ENCODE data around the gene ANKRD28. TPM values are rescaled to one million over a fixed set of nuclear protein-coding genes. Genes with fewer than 3 reads are reported as not detected.

ANKRD28 gene
- total and polyA plus RNA-seq, 3 experiments from 2014 or later: 11.2 to 41.5 (median 40.2) TPM

GRCh38 chr3:15812183-15812582 is 14.4 kb upstream of the ANKRD28 start:
- peaks cover 27 to 49% (median 49%) of the 10 kb centered on the region in 3 donors for H3K4me1 Mint-ChIP-seq
- H3K27ac Mint-ChIP-seq: no peak overlapping the region
- H3K4me3 ChIP-seq (ENCODE audit: low read length): no peak overlapping the region
- H3K4me1 ChIP-seq (ENCODE audit: insufficient read depth, low read length): peaks cover 10% of the 10 kb centered on the region
- H3K36me3 Mint-ChIP-seq: peaks cover 0 to 2% (median 1%) of the 10 kb centered on the region in 3 donors
- ChIA-PET CTCF (interaction anchor here (0.9 to 1.2 kb wide), 7 partner anchors 11 to 187 kb away, joined by 3 to 5 read pairs (median 4); no protein-coding TSS in a partner anchor), POLR2A (no interaction called here)
- H3K27ac ChIP-seq (ENCODE audit: low read depth, low read length): no peak overlapping the region
- no peaks in the 10 kb centered on the region for H3K27me3 ChIP-seq (ENCODE audit: insufficient read depth, low read length, poor library complexity, severe bottlenecking)
- no peak overlapping the region for H3K4me3 Mint-ChIP-seq
- no peaks in the 10 kb centered on the region for H3K27me3 Mint-ChIP-seq
- DNase-seq: peak in 1 of 5 donors; percentile 25
- no peaks in the 10 kb centered on the region for H3K9me3 Mint-ChIP-seq
- H3K36me3 ChIP-seq (ENCODE audit: insufficient read depth, low read length): no peaks in the 10 kb centered on the region
- no peaks in the 10 kb centered on the region for H3K9me3 ChIP-seq (ENCODE audit: low read length)

DNA sequence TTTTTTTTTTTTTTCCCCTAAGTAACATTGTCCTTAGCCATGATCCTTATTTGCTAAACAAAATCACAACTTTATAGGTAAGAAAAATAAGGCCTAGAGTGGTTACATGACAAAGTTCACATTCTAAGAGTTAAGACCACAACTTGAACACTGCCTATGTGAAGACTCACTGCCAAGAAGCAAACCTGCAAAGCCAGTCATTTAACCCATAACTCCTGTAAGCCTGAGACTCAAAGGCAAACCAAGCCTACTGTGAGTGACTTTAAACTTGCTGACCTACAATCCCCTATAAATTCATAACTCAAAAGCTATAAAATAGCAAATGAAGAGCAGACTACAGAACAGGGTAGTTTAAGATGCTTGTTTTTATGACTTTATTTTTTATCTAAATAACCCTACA is 12.9 kb upstream of the ANKRD28 start:
- peaks cover 18 to 47% (median 43%) of the 10 kb centered on the region in 3 donors for H3K4me1 Mint-ChIP-seq
- no peaks in the 10 kb centered on the region for H3K9me3 Mint-ChIP-seq
- CTCF ChIA-PET: interaction anchor here (1.4 kb wide), 1 partner anchor 13 kb away, joined by 5 read pairs; the partner anchor contains the start of gene ANKRD28
- Histone ChIP-seq H3K36me3 (ENCODE audit: insufficient read depth, low read length) (no peaks in the 10 kb centered on the region), H3K9me3 (ENCODE audit: low read length) (no peaks in the 10 kb centered on the region), H3K27me3 (ENCODE audit: insufficient read depth, low read length, poor library complexity, severe bottlenecking) (no peaks in the 10 kb centered on the region), H3K4me3 (ENCODE audit: low read length) (no peak overlapping the region), H3K27ac (ENCODE audit: low read depth, low read length) (no peak overlapping the region), H3K4me1 (ENCODE audit: insufficient read depth, low read length) (no peaks in the 10 kb centered on the region)
- H3K27me3 Mint-ChIP-seq: no peaks in the 10 kb centered on the region
- peaks cover 0 to 2% (median 1%) of the 10 kb centered on the region in 3 donors for H3K36me3 Mint-ChIP-seq
- no peak overlapping the region for H3K4me3 Mint-ChIP-seq
- DNase-seq: no peak
- H3K27ac Mint-ChIP-seq: peak overlapping the region in 3 of 8 donors; percentile 13 to 53 (median 15)
- POLR2A ChIA-PET: no interaction called here

- H3K27ac Mint-ChIP-seq: peak overlapping the region in 3 of 8 donors; percentile 2 to 30 (median 12)
- Histone ChIP-seq H3K4me1 (ENCODE audit: insufficient read depth, low read length) (no peaks in the 10 kb centered on the region), H3K9me3 (ENCODE audit: low read length) (no peaks in the 10 kb centered on the region), H3K27me3 (ENCODE audit: insufficient read depth, low read length, poor library complexity, severe bottlenecking) (no peaks in the 10 kb centered on the region), H3K4me3 (ENCODE audit: low read length) (no peak overlapping the region), H3K36me3 (ENCODE audit: insufficient read depth, low read length) (no peaks in the 10 kb centered on the region), H3K27ac (ENCODE audit: low read depth, low read length) (no peak overlapping the region)
- POLR2A ChIA-PET: no interaction called here
- peaks cover 26 to 58% (median 52%) of the 10 kb centered on the region in 3 donors for H3K4me1 Mint-ChIP-seq
- no peaks in the 10 kb centered on the region for H3K27me3 Mint-ChIP-seq
- H3K36me3 Mint-ChIP-seq: peaks cover 0 to 2% (median 1%) of the 10 kb centered on the region in 3 donors
- DNase-seq: no peak
- no peak overlapping the region for H3K4me3 Mint-ChIP-seq
- CTCF ChIA-PET: no interaction called here
- H3K9me3 Mint-ChIP-seq: no peaks in the 10 kb centered on the region
Observed at GRCh38 chr3:15809313-15809712, 11.5 kb upstream of the ANKRD28 start.

DNA sequence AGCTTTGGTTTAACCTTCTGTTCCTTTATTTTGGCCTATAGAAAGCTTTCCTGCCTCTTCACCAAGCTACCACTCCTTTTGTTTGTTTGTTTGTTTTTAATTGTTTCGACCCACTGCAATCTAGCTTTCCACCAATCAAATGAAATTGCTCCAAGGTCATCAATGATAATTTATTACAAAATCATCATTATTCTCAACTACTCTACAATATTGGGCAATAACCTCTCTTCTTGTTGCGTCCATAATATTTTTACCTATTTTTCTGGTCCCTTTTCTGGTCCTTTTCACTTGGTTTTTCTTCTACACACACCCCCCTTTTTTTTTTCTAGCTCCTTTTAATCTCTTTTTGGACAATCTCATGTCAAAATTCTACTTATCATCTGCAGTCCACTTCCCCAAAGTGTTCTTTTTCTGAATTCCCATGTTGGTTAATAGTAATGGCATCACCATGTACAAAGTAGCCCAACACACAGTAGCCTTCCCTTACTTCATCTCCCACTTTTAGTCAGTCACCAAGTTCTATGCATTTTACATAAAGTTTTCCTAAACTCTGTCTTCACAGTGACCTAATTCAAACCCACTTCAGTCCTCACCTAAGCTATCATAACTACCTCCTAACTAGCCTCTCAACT is 11.0 kb upstream of the ANKRD28 start:
- POLR2A ChIA-PET: interaction anchor here (0.6 kb wide), 2 partner anchors 11 to 1076 kb away, joined by 3 to 5 read pairs; partner anchors contain the start of genes ANKRD28 and PLCL2
- Mint-ChIP-seq H3K9me3 (no peaks in the 10 kb centered on the region), H3K36me3 (peaks cover 0 to 2% (median 1%) of the 10 kb centered on the region in 3 donors), H3K27me3 (no peaks in the 10 kb centered on the region), H3K4me3 (no peak overlapping the region), H3K27ac (peak overlapping the region in 4 of 8 donors; percentile 2 to 30 (median 10)), H3K4me1 (peaks cover 29 to 61% (median 57%) of the 10 kb centered on the region in 3 donors)
- no peaks in the 10 kb centered on the region for H3K36me3 ChIP-seq (ENCODE audit: insufficient read depth, low read length)
- no peak for DNase-seq
- H3K27ac ChIP-seq (ENCODE audit: low read depth, low read length): no peak overlapping the region
- no peaks in the 10 kb centered on the region for H3K27me3 ChIP-seq (ENCODE audit: insufficient read depth, low read length, poor library complexity, severe bottlenecking)
- no peaks in the 10 kb centered on the region for H3K9me3 ChIP-seq (ENCODE audit: low read length)
- no peaks in the 10 kb centered on the region for H3K4me1 ChIP-seq (ENCODE audit: insufficient read depth, low read length)
- H3K4me3 ChIP-seq (ENCODE audit: low read length): no peak overlapping the region
- CTCF ChIA-PET: interaction anchor here (1.4 kb wide), 1 partner anchor 178 kb away, joined by 3 read pairs; no protein-coding TSS in a partner anchor

DNA sequence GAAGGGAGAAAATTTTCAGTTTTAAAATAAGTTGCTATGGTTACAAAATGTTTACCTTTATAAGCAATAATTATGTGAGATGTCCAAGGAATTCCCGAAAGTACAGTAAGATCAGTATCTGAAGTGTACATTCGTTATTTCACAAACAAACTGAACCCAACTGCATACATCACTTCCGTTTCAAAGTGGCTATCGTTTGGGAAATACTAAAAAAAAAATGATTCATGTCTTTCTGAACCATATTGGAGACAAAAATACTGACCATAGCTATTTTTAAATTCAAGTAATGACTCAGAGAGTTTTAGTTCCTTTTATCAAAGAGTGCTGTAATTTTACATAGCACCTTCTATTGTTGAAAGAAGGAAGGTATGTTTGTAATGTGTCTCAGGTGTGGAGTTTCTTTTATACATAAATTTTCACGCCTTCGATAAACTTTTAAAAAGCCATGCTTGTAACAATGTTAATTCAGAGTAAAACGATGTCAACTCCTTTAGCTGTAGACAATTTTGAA is 8.0 kb upstream of the ANKRD28 start:
- Histone ChIP-seq H3K27ac (ENCODE audit: low read depth, low read length) (no peak overlapping the region), H3K36me3 (ENCODE audit: insufficient read depth, low read length) (no peaks in the 10 kb centered on the region), H3K4me3 (ENCODE audit: low read length) (no peak overlapping the region), H3K9me3 (ENCODE audit: low read length) (no peaks in the 10 kb centered on the region), H3K27me3 (ENCODE audit: insufficient read depth, low read length, poor library complexity, severe bottlenecking) (no peaks in the 10 kb centered on the region), H3K4me1 (ENCODE audit: insufficient read depth, low read length) (peaks cover 18% of the 10 kb centered on the region)
- H3K36me3 Mint-ChIP-seq: peaks cover 0 to 4% (median 0%) of the 10 kb centered on the region in 3 donors
- H3K27ac Mint-ChIP-seq: peak overlapping the region in 5 of 8 donors; percentile 9 to 62 (median 25)
- POLR2A ChIA-PET: no interaction called here
- peaks cover 51 to 84% (median 79%) of the 10 kb centered on the region in 3 donors for H3K4me1 Mint-ChIP-seq
- CTCF ChIA-PET: no interaction called here
- no peaks in the 10 kb centered on the region for H3K9me3 Mint-ChIP-seq
- no peak for DNase-seq
- H3K4me3 Mint-ChIP-seq: no peak overlapping the region
- no peaks in the 10 kb centered on the region for H3K27me3 Mint-ChIP-seq

- Histone ChIP-seq H3K27me3 (ENCODE audit: insufficient read depth, low read length, poor library complexity, severe bottlenecking) (no peaks in the 10 kb centered on the region), H3K4me1 (ENCODE audit: insufficient read depth, low read length) (peaks cover 29% of the 10 kb centered on the region), H3K27ac (ENCODE audit: low read depth, low read length) (no peak overlapping the region), H3K4me3 (ENCODE audit: low read length) (no peak overlapping the region), H3K9me3 (ENCODE audit: low read length) (no peaks in the 10 kb centered on the region), H3K36me3 (ENCODE audit: insufficient read depth, low read length) (no peaks in the 10 kb centered on the region)
- POLR2A ChIA-PET: no interaction called here
- CTCF ChIA-PET: no interaction called here
- Mint-ChIP-seq H3K4me1 (peaks cover 56 to 88% (median 84%) of the 10 kb centered on the region in 3 donors), H3K27me3 (no peaks in the 10 kb centered on the region), H3K27ac (peak overlapping the region in 5 of 8 donors; percentile 18 to 79 (median 49)), H3K9me3 (no peaks in the 10 kb centered on the region), H3K4me3 (peak overlapping the region in 1 of 7 donors; percentile 9), H3K36me3 (peaks cover 0 to 4% (median 0%) of the 10 kb centered on the region in 3 donors)
- DNase-seq: no peak
Observed at GRCh38 chr3:15804553-15805095, 6.8 kb upstream of the ANKRD28 start.

DNA sequence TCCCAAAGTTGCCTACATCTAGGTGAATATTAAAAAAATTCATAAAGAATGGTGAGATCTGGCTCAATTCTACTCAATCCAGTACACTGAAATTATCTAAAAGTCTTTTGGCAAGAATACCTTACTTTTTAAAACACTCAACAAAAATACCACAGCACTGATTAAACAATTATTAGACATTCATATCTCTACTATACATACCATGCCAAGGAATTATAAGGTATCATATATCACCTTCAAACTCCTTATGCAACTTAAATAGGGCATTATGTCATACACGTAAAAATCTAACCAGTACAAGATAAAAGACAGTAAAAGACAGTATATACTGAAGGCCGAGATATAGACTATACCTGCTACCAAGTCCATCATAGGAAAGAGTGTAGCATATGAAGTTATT is 6.1 kb upstream of the ANKRD28 start:
- H3K36me3 Mint-ChIP-seq: peaks cover 0 to 4% (median 0%) of the 10 kb centered on the region in 3 donors
- H3K27ac Mint-ChIP-seq: peak overlapping the region in 1 of 8 donors; percentile 5
- POLR2A ChIA-PET: no interaction called here
- no peaks in the 10 kb centered on the region for H3K36me3 ChIP-seq (ENCODE audit: insufficient read depth, low read length)
- H3K9me3 Mint-ChIP-seq: no peaks in the 10 kb centered on the region
- no peak for DNase-seq
- CTCF ChIA-PET: no interaction called here
- no peak overlapping the region for H3K4me3 Mint-ChIP-seq
- H3K27ac ChIP-seq (ENCODE audit: low read depth, low read length): no peak overlapping the region
- H3K9me3 ChIP-seq (ENCODE audit: low read length): no peaks in the 10 kb centered on the region
- no peaks in the 10 kb centered on the region for H3K27me3 Mint-ChIP-seq
- H3K27me3 ChIP-seq (ENCODE audit: insufficient read depth, low read length, poor library complexity, severe bottlenecking): no peaks in the 10 kb centered on the region
- H3K4me1 Mint-ChIP-seq: peaks cover 56 to 88% (median 84%) of the 10 kb centered on the region in 3 donors
- H3K4me1 ChIP-seq (ENCODE audit: insufficient read depth, low read length): peaks cover 32% of the 10 kb centered on the region
- H3K4me3 ChIP-seq (ENCODE audit: low read length): no peak overlapping the region

- no peaks in the 10 kb centered on the region for H3K9me3 Mint-ChIP-seq
- no peak for DNase-seq
- Histone ChIP-seq H3K9me3 (ENCODE audit: low read length) (no peaks in the 10 kb centered on the region), H3K4me3 (ENCODE audit: low read length) (no peak overlapping the region), H3K36me3 (ENCODE audit: insufficient read depth, low read length) (no peaks in the 10 kb centered on the region), H3K27ac (ENCODE audit: low read depth, low read length) (no peak overlapping the region), H3K27me3 (ENCODE audit: insufficient read depth, low read length, poor library complexity, severe bottlenecking) (no peaks in the 10 kb centered on the region), H3K4me1 (ENCODE audit: insufficient read depth, low read length) (peaks cover 51% of the 10 kb centered on the region)
- POLR2A ChIA-PET: no interaction called here
- H3K27ac Mint-ChIP-seq: peak overlapping the region; percentile 43 to 87 (median 74)
- H3K27me3 Mint-ChIP-seq: no peaks in the 10 kb centered on the region
- CTCF ChIA-PET: interaction anchor here (1.0 to 1.1 kb wide), 2 partner anchors 11 to 13 kb away, joined by 3 to 5 read pairs; no protein-coding TSS in a partner anchor
- peak overlapping the region; percentile 10 to 67 (median 44) for H3K4me3 Mint-ChIP-seq
- peaks cover 73 to 97% (median 94%) of the 10 kb centered on the region in 3 donors for H3K4me1 Mint-ChIP-seq
- peaks cover 0 to 4% (median 0%) of the 10 kb centered on the region in 3 donors for H3K36me3 Mint-ChIP-seq
Observed at GRCh38 chr3:15801298-15801697, 3.5 kb upstream of the ANKRD28 start.
